ENCODE measurements around the gene SERPINA12.

Gene SERPINA12

GRCh38 chr14:94542811-94543440 lies 33.7 kb upstream of the SERPINA12 start:
- no peak overlapping the region for H3K4me3 ChIP-seq (ENCODE audit: low read length)
- no peak for DNase-seq (ENCODE audit: low read depth)
- TF ChIP-seq CTCF (IDR thresholded peaks at IDR 0.05; ENCODE audit: insufficient read depth, low read depth, low read length, missing control alignments): no peak

- TF ChIP-seq CTCF (IDR thresholded peaks at IDR 0.05; ENCODE audit: insufficient read depth, low read depth, low read length, missing control alignments): no peak
- DNase-seq (ENCODE audit: low read depth): no peak
- no peak overlapping the region for H3K4me3 ChIP-seq (ENCODE audit: low read length)
These were observed 33.0 kb upstream of the SERPINA12 start for GRCh38 chr14:94542111-94542810.

GRCh38 chr14:94541234-94541975 lies 32.1 kb upstream of the SERPINA12 start:
- TF ChIP-seq CTCF (IDR thresholded peaks at IDR 0.05; ENCODE audit: insufficient read depth, low read depth, low read length, missing control alignments): no peak
- no peak overlapping the region for H3K4me3 ChIP-seq (ENCODE audit: low read length)
- no peak for DNase-seq (ENCODE audit: low read depth)

GRCh38 chr14:94540031-94540794 lies 30.9 kb upstream of the SERPINA12 start:
- H3K4me3 ChIP-seq (ENCODE audit: low read length): no peak overlapping the region
- TF ChIP-seq CTCF (IDR thresholded peaks at IDR 0.05; ENCODE audit: insufficient read depth, low read depth, low read length, missing control alignments): no peak
- DNase-seq (ENCODE audit: low read depth): no peak

- no peak for TF ChIP-seq CTCF (IDR thresholded peaks at IDR 0.05; ENCODE audit: insufficient read depth, low read depth, low read length, missing control alignments)
- no peak overlapping the region for H3K4me3 ChIP-seq (ENCODE audit: low read length)
- DNase-seq (ENCODE audit: low read depth): no peak
These were observed 29.9 kb upstream of the SERPINA12 start for GRCh38 chr14:94539181-94539580.

- TF ChIP-seq CTCF (IDR thresholded peaks at IDR 0.05; ENCODE audit: insufficient read depth, low read depth, low read length, missing control alignments): no peak
- no peak for DNase-seq (ENCODE audit: low read depth)
These were observed 28.9 kb upstream of the SERPINA12 start for GRCh38 chr14:94538070-94538740.

More at GRCh38 chr14:94538070-94538740, 28.9 kb upstream of the SERPINA12 start:
- no peak overlapping the region for H3K4me3 ChIP-seq (ENCODE audit: low read length)
